HFF-Myc (cell line): ENCODE measurements around the gene KBTBD3.
A peak's percentile ranks its signal among the peaks of the same experiment; 100 is the strongest.
"Not testable (repeated sequence)": the region's sequence is repeated elsewhere in the genome, so short reads cannot be mapped to it uniquely, and the experiment has no call there.

Experiments used
- DNase-seq: peaks from one replicate; pipeline ENCODE4 v3.0.0-alpha.2; 2011; ENCODE audit warnings: low read depth; ENCODE audit errors: extremely low read depth
- H3K4me3 ChIP-seq: replicated peaks from 2 replicates; pipeline ENCODE4 v1.5.1; 2011; ENCODE audit warnings: low read depth, mild to moderate bottlenecking, control low read depth, low read length
- CTCF ChIP-seq: IDR thresholded peaks from 2 replicates; pipeline ENCODE4 v1.5.1; 2012; ENCODE audit warnings: mild to moderate bottlenecking, low read depth, low read length, control low read depth; ENCODE audit errors: missing control alignments

Gene KBTBD3

GRCh38 chr11:106012744-106013143 is 64.4 kb downstream of the KBTBD3 start:
- H3K4me3 ChIP-seq = no peak overlapping the region
- TF ChIP-seq CTCF = no peak
- peak; percentile 20 for DNase-seq

GRCh38 chr11:106011481-106011880 is 65.7 kb downstream of the KBTBD3 start:
- H3K4me3 ChIP-seq = no peak overlapping the region
- DNase-seq = no peak
- TF ChIP-seq CTCF = no peak

- not testable (repeated sequence) for DNase-seq
These were observed 74.1 kb downstream of the KBTBD3 start for GRCh38 chr11:106003094-106003493.

GRCh38 chr11:106001304-106002012 is 75.7 kb downstream of the KBTBD3 start:
- DNase-seq = no peak
- H3K4me3 ChIP-seq = no peak overlapping the region
- no peak for TF ChIP-seq CTCF

More at GRCh38 chr11:106003094-106003493, 74.1 kb downstream of the KBTBD3 start:
- not testable (repeated sequence) for H3K4me3 ChIP-seq
